Naive thymus-derived CD8-positive, alpha-beta T cell (primary cell): Measurements from ENCODE around the gene BORA. TPM values are rescaled to one million over a fixed set of nuclear protein-coding genes. Genes with fewer than 3 reads are reported as not detected.
"Not testable (repeated sequence)": the region's sequence is repeated elsewhere in the genome, so short reads cannot be mapped to it uniquely, and the experiment has no call there.

Experiments
- ATAC-seq, 2 donors: fragments of 150-1000 bp; cut with Tn5 transposase in 1 of 2; sonication (Bioruptor Pico), chemical (Tn5 transposase) in 1 of 2; 1 replicate in 1 of 2; 2 replicates in 1 of 2; pipeline ENCODE4 v1.10.0; 2021; ENCODE audit warnings: mild to moderate bottlenecking in 2 of 2, moderate library complexity in 2 of 2
- POLR2A ChIA-PET: fragments of 350-600 bp; sonication (Branson Sonifier 250); formaldehyde crosslinking; loops from one replicate; lab custom pipeline; 2021; ENCODE audit warnings: antibody characterized with exemption; lab: Charles Lee
- DNase-seq, 10 donors: peaks; one replicate each; pipeline versions ENCODE4 v3.0.0 to v3.0.0-alpha.2; 2020 to 2022
- H3K27ac Mint-ChIP-seq, 10 donors: one replicate each; pipeline ENCODE4 v1.8.0; 2020 to 2022; ENCODE audit warnings: mild to moderate bottlenecking in 10 of 10, mixed read lengths in 10 of 10, moderate library complexity in 4 of 10, inconsistent platforms in 1 of 10
- H3K27me3 Mint-ChIP-seq, 5 donors: one replicate each; pipeline ENCODE4 v1.8.0; 2021 to 2022; ENCODE audit warnings: mixed read lengths in 5 of 5
- H3K36me3 Mint-ChIP-seq, 3 donors: one replicate each; pipeline ENCODE4 v1.8.0; 2020 to 2022; ENCODE audit warnings: mixed read lengths in 3 of 3, mild to moderate bottlenecking in 2 of 3, inconsistent platforms in 1 of 3
- H3K4me1 Mint-ChIP-seq, 4 donors: one replicate each; pipeline ENCODE4 v1.8.0; 2021 to 2022; ENCODE audit warnings: mixed read lengths in 4 of 4
- H3K4me3 Mint-ChIP-seq, 10 donors: one replicate each; pipeline ENCODE4 v1.8.0; 2020 to 2022; ENCODE audit warnings: mild to moderate bottlenecking in 10 of 10, mixed read lengths in 10 of 10, moderate library complexity in 6 of 10, inconsistent platforms in 1 of 10
- H3K9me3 Mint-ChIP-seq, 9 donors: one replicate each; pipeline ENCODE4 v1.8.0; 2020 to 2022; ENCODE audit warnings: mixed read lengths in 9 of 9, mild to moderate bottlenecking in 3 of 9, inconsistent platforms in 1 of 9, moderate library complexity in 1 of 9
- polyA plus RNA-seq, 3 donors: library from polyadenylated mRNA; unstranded; fragments of 300-500 nt; fragmentation: Illumina TruSeq; gene quantifications; one replicate each; pipeline ENCODE4 v1.2.3, GENCODE V29; 2021
- total RNA-seq, 8 experiments: library from RNA in 2 of 8; stranded (reverse) in 2 of 8; gene quantifications; one replicate each; pipeline ENCODE4 v1.2.3 and lab custom pipeline; 2021 to 2026

Gene BORA
- total and polyA plus RNA-seq, 5 experiments from 2014 or later: 5.2 to 6.8 (median 5.7) TPM

- ATAC-seq (peak; percentile 96 to 97), DNase-seq (peak; percentile 87 to 97 (median 94))
- peak within 1 kb of the TSS; percentile 97 to 100 (median 99) for H3K27ac Mint-ChIP-seq
- peaks cover 4 to 46% (median 19%) of the 10 kb centered on the region in 3 donors for H3K36me3 Mint-ChIP-seq
- peaks cover 0 to 2% (median 0%) of the 10 kb centered on the region in 9 donors for H3K9me3 Mint-ChIP-seq
- H3K27me3 Mint-ChIP-seq: no peaks in the 10 kb centered on the region
- POLR2A ChIA-PET: interaction anchor here (1.4 kb wide), 1 partner anchor 54 kb away, joined by 3 read pairs; the partner anchor contains the start of genes BORA and MZT1
- H3K4me1 Mint-ChIP-seq: peaks cover 34 to 79% (median 70%) of the 10 kb centered on the region in 4 donors
- H3K4me3 Mint-ChIP-seq: peak within 1 kb of the TSS; percentile 98 to 100 (median 99)
Observed at GRCh38 chr13:72781451-72782439, 54.0 kb downstream of the BORA start, which contains the start of the genes DIS3 and PIBF1. Gene DIS3 (minus strand): TSS chr13:72781900. CDS start chr13:72781832, 68 bp downstream. Gene PIBF1 (plus strand): TSS chr13:72782133. CDS start chr13:72783470, 1,337 bp downstream.

GRCh38 chr13:72782717-72783116 lies 55.0 kb downstream of the BORA start:
- Mint-ChIP-seq H3K4me3 (peak overlapping the region; percentile 98 to 100 (median 99)), H3K27me3 (no peaks in the 10 kb centered on the region), H3K27ac (peak overlapping the region; percentile 97 to 100 (median 99)), H3K36me3 (peaks cover 4 to 38% (median 11%) of the 10 kb centered on the region in 3 donors), H3K4me1 (peaks cover 34 to 71% (median 64%) of the 10 kb centered on the region in 4 donors), H3K9me3 (peaks cover 0 to 2% (median 0%) of the 10 kb centered on the region in 9 donors)
- DNase-seq: peak in 2 of 10 donors; percentile 4 to 7
- no peak for ATAC-seq
- POLR2A ChIA-PET: no interaction called here

- H3K27me3 Mint-ChIP-seq, POLR2A ChIA-PET, H3K9me3 Mint-ChIP-seq, ATAC-seq, DNase-seq: not testable (repeated sequence)
- Mint-ChIP-seq H3K4me1 (peaks cover 32 to 65% (median 57%) of the 10 kb centered on the region in 4 donors), H3K36me3 (peaks cover 4 to 33% (median 6%) of the 10 kb centered on the region in 3 donors), H3K4me3 (peak overlapping the region in 4 of 10 donors; percentile 2 to 47 (median 16)), H3K27ac (peak overlapping the region in 2 of 10 donors; percentile 24 to 40)
Observed at GRCh38 chr13:72784679-72785078, 57.0 kb downstream of the BORA start.

DNA sequence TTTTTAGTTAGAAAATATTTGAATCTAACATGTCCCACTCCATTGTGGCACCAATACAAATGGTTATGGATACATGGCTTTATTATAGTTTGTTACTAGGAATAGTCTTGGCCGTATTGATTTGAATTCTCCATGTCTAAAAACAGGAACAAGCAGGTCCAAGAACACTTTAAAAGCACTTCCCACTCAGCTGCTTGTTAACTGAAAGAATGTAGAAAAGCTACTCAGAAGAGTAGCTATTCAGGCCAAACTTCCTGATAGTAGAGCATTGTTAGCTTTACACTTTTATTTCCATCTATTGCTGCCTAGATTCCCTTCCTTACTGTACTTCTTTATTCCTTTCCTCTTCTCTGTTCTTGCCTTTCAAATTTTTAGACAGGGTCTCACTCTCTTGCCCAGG lies 61.1 kb downstream of the BORA start:
- H3K9me3 Mint-ChIP-seq: peaks cover 0 to 4% (median 0%) of the 10 kb centered on the region in 9 donors

DNA sequence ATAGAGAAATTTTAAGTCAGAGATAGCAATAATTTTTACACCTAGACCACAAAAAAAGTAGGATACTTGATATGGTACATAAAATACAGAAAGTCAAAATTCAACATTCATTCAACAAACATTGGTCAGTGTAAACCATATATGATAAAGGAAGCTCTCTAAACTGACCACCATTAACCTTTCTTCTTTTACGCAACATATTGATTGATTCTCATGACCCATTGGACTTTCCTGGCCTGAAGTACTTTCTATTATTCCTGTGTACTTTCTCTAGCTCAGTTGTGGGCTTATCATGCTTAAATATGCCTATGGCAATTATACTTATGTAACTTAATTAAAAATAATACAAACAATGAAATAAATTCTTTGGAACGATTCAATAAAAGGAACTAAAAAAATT lies 64.9 kb downstream of the BORA start:
- Mint-ChIP-seq H3K27me3 (no peaks in the 10 kb centered on the region), H3K36me3 (peaks cover 10 to 74% (median 36%) of the 10 kb centered on the region in 3 donors), H3K4me1 (peaks cover 8 to 37% (median 18%) of the 10 kb centered on the region in 4 donors), H3K4me3 (no peak overlapping the region), H3K9me3 (peaks cover 0 to 7% (median 0%) of the 10 kb centered on the region in 9 donors), H3K27ac (no peak overlapping the region)
- POLR2A ChIA-PET: no interaction called here
- ATAC-seq (no peak), DNase-seq (no peak)

More for the DNA sequence above, 61.1 kb downstream of the BORA start:
- peaks cover 6 to 60% (median 30%) of the 10 kb centered on the region in 3 donors for H3K36me3 Mint-ChIP-seq
- H3K4me1 Mint-ChIP-seq: peaks cover 23 to 49% (median 32%) of the 10 kb centered on the region in 4 donors
- DNase-seq (no peak), ATAC-seq (no peak)
- no peaks in the 10 kb centered on the region for H3K27me3 Mint-ChIP-seq
- POLR2A ChIA-PET: no interaction called here
- peak overlapping the region in 3 of 10 donors; percentile 15 to 73 (median 37) for H3K27ac Mint-ChIP-seq
- no peak overlapping the region for H3K4me3 Mint-ChIP-seq

GRCh38 chr13:72798817-72799216 lies 71.1 kb downstream of the BORA start:
- ATAC-seq: no peak
- H3K27ac Mint-ChIP-seq: no peak overlapping the region
- H3K4me3 Mint-ChIP-seq: no peak overlapping the region
- H3K9me3 Mint-ChIP-seq: peaks cover 0 to 3% (median 0%) of the 10 kb centered on the region in 9 donors
- H3K27me3 Mint-ChIP-seq: no peaks in the 10 kb centered on the region
- POLR2A ChIA-PET: no interaction called here
- peaks cover 4 to 75% (median 23%) of the 10 kb centered on the region in 3 donors for H3K36me3 Mint-ChIP-seq
- peaks cover 0 to 25% (median 14%) of the 10 kb centered on the region in 4 donors for H3K4me1 Mint-ChIP-seq
- no peak for DNase-seq

DNA sequence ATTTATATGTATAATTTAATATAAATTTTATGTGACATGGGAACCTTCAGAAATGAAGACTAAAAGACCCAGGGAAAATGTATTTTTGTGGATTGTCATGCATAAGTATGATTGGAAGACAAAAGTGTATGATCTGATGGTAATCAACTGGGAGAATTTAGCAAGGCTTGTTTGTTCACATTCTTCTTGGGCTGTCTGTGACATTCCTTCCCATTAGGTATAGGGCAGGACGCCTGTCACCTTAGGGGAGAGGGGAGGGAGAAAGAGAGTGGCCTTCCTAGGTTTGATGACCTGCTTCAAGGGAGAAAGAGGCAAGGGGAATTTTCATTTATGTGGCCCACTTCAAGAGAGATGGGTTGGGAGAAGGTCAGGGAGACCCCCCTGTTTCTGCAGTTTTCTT lies 76.6 kb downstream of the BORA start:
- DNase-seq: no peak
- Mint-ChIP-seq H3K36me3 (peaks cover 5 to 68% (median 27%) of the 10 kb centered on the region in 3 donors), H3K27me3 (no peaks in the 10 kb centered on the region), H3K27ac (peak overlapping the region in 5 of 10 donors; percentile 4 to 49 (median 31)), H3K4me3 (no peak overlapping the region), H3K9me3 (peaks cover 0 to 4% (median 0%) of the 10 kb centered on the region in 9 donors), H3K4me1 (peaks cover 0 to 9% (median 8%) of the 10 kb centered on the region in 4 donors)
- POLR2A ChIA-PET: no interaction called here
- no peak for ATAC-seq

Other genes with a start within 250 kb of the BORA start
- gene MZT1, start 294 bp upstream of the BORA start, total RNA-seq: 1 to 10 TPM; 6.2 to 6.4 TPM
- 1 to 10 TPM; 5.0 to 6.3 (median 5.5) TPM for gene MZT1, start 294 bp upstream of the BORA start, polyA plus RNA-seq
- 10 to 100 TPM; 40.8 to 42.6 TPM for gene DIS3, start 54.0 kb downstream of the BORA start, total RNA-seq
- gene DIS3, start 54.0 kb downstream of the BORA start, polyA plus RNA-seq: 10 to 100 TPM; 14.7 to 16.4 (median 14.9) TPM
- gene PIBF1, start 54.2 kb downstream of the BORA start, total RNA-seq: 10 to 100 TPM; 30.3 to 32.3 TPM
- gene PIBF1, start 54.2 kb downstream of the BORA start, polyA plus RNA-seq: 10 to 100 TPM; 18.3 to 23.6 (median 19.7) TPM